Measurements from ENCODE around the gene ALOX5AP.

The ALOX5AP gene

GRCh38 chr13:30736461-30737320, 1.3 kb downstream of the ALOX5AP start:
- no peak for DNase-seq (ENCODE audit: low read depth)
- no peak for TF ChIP-seq POLR2A (IDR thresholded peaks at IDR 0.05; ENCODE audit: extremely low read depth, insufficient read length)
- no peak overlapping the region for H3K4me3 ChIP-seq (ENCODE audit: low read depth, low read length)

- peak; percentile 24; the same call in 1 of the 2 replicates for TF ChIP-seq MAX (IDR thresholded peaks at IDR 0.05; ENCODE audit: low read depth, low read length)
- no peak for TF ChIP-seq CTCF (IDR thresholded peaks at IDR 0.05; ENCODE audit: low read depth, low read length)
- TF ChIP-seq POLR2A (IDR thresholded peaks at IDR 0.05; ENCODE audit: extremely low read depth, insufficient read length) = no peak
- 0 out of 2 replicates have a peak, but pooled peaks have one; percentile 47 for TF ChIP-seq MYC (IDR thresholded peaks at IDR 0.05; ENCODE audit: low read depth, low read length)
- peak; percentile 91 for DNase-seq (ENCODE audit: low read depth)
- H3K4me3 ChIP-seq (ENCODE audit: low read depth, low read length) = no peak overlapping the region
Observed at GRCh38 chr13:30737511-30738337, 2.4 kb downstream of the ALOX5AP start.

- TF ChIP-seq MAX (IDR thresholded peaks at IDR 0.05; ENCODE audit: low read depth, low read length) = no peak
- TF ChIP-seq CTCF (IDR thresholded peaks at IDR 0.05; ENCODE audit: low read depth, low read length) = no peak
- no peak for TF ChIP-seq MYC (IDR thresholded peaks at IDR 0.05; ENCODE audit: low read depth, low read length)
- TF ChIP-seq POLR2A (IDR thresholded peaks at IDR 0.05; ENCODE audit: extremely low read depth, insufficient read length) = no peak
- DNase-seq (ENCODE audit: low read depth) = peak; percentile 49
- no peak overlapping the region for H3K4me3 ChIP-seq (ENCODE audit: low read depth, low read length)
Observed at GRCh38 chr13:30738526-30739236, 3.3 kb downstream of the ALOX5AP start.

- TF ChIP-seq CTCF (IDR thresholded peaks at IDR 0.05; ENCODE audit: low read depth, low read length) = no peak
- no peak for TF ChIP-seq MYC (IDR thresholded peaks at IDR 0.05; ENCODE audit: low read depth, low read length)
- no peak for TF ChIP-seq MAX (IDR thresholded peaks at IDR 0.05; ENCODE audit: low read depth, low read length)
- TF ChIP-seq POLR2A (IDR thresholded peaks at IDR 0.05; ENCODE audit: extremely low read depth, insufficient read length) = no peak
- no peak overlapping the region for H3K4me3 ChIP-seq (ENCODE audit: low read depth, low read length)
- DNase-seq (ENCODE audit: low read depth) = no peak
Observed at GRCh38 chr13:30739237-30739528, 3.8 kb downstream of the ALOX5AP start.

GRCh38 chr13:30739761-30740642, 4.7 kb downstream of the ALOX5AP start:
- peak; percentile 85 for DNase-seq (ENCODE audit: low read depth)
- H3K4me3 ChIP-seq (ENCODE audit: low read depth, low read length) = no peak overlapping the region
- TF ChIP-seq POLR2A (IDR thresholded peaks at IDR 0.05; ENCODE audit: extremely low read depth, insufficient read length) (no peak), CTCF (IDR thresholded peaks at IDR 0.05; ENCODE audit: low read depth, low read length) (no peak), MAX (IDR thresholded peaks at IDR 0.05; ENCODE audit: low read depth, low read length) (0 out of 2 replicates have a peak, but pooled peaks have one; percentile 21), MYC (IDR thresholded peaks at IDR 0.05; ENCODE audit: low read depth, low read length) (no peak)

Data from NB4 (cell line).